ENCODE data around the gene SLC30A1. TPM values are rescaled to one million over a fixed set of nuclear protein-coding genes. Genes with fewer than 3 reads are reported as not detected.

The SLC30A1 gene
- total and polyA plus RNA-seq, 2 of the 8 experiments (the other 6 are each of a cell fraction or from before 2014, with no cell fraction given), result 4.5 to 14.0 TPM

- H4K8ac ChIP-seq (ENCODE audit: extremely low read depth, insufficient read depth, low read length), result no peak overlapping the region
- no peaks in the 10 kb centered on the region for H3K9me3 ChIP-seq (ENCODE audit: insufficient read depth in 2 of 2, low read depth in 1 of 2, low read length in 1 of 2)
- no peaks in the 10 kb centered on the region; a peak in 1 of 7 replicates for H3K27me3 ChIP-seq (replicated peaks in 1 of 4; ENCODE audit: control insufficient read depth in 3 of 4, extremely low read depth in 1 of 4, insufficient read depth in 3 of 4, low read length in 3 of 4)
- ChIA-PET POLR2A (ENCODE audit: partially characterized antibody) (no interaction called here), CTCF (ENCODE audit: partially characterized antibody) (interaction anchor here (1.1 to 4.3 kb wide), 5 partner anchors 9 to 126 kb away, joined by 3 to 16 read pairs (median 4); no protein-coding TSS in a partner anchor)
- no peak overlapping the region for H2BK15ac ChIP-seq (ENCODE audit: low read length)
- H4K20me1 ChIP-seq (replicated peaks in 1 of 2; ENCODE audit: control insufficient read depth in 1 of 2, insufficient read depth in 2 of 2, low read length in 2 of 2), result no peaks in the 10 kb centered on the region
- H3K9ac ChIP-seq (replicated peaks in 1 of 4; ENCODE audit: extremely low read depth in 1 of 4, low read depth in 3 of 4, low read length in 3 of 4), result no peak overlapping the region
- no peak for TF ChIP-seq BRCA1 (IDR thresholded peaks at IDR 0.05; ENCODE audit: low read depth, low read length)
- TF ChIP-seq, protein P1, sequence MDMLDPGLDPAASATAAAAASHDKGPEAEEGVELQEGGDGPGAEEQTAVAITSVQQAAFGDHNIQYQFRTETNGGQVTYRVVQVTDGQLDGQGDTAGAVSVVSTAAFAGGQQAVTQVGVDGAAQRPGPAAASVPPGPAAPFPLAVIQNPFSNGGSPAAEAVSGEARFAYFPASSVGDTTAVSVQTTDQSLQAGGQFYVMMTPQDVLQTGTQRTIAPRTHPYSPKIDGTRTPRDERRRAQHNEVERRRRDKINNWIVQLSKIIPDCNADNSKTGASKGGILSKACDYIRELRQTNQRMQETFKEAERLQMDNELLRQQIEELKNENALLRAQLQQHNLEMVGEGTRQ (IDR thresholded peaks at IDR 0.05; ENCODE audit: low read length), result no peak
- TF ChIP-seq YY1 (IDR thresholded peaks at IDR 0.05; ENCODE audit: low read depth, low read length), result no peak
- TF ChIP-seq NRF1 (IDR thresholded peaks at IDR 0.05; ENCODE audit: low read depth, low read length), result no peak
- no peak for TF ChIP-seq CEBPB (IDR thresholded peaks at IDR 0.05; ENCODE audit: low read depth, low read length)
- no peak for TF ChIP-seq TAF7 (optimal IDR thresholded peaks at IDR 0.05; ENCODE audit: borderline replicate concordance, low read depth, low read length)
- no peak for TF ChIP-seq NANOG (IDR thresholded peaks at IDR 0.05; ENCODE audit: insufficient read depth, low read depth, low read length, poor library complexity, severe bottlenecking)
- no peak for TF ChIP-seq EGR1 (IDR thresholded peaks at IDR 0.05; ENCODE audit: borderline replicate concordance, low read depth, low read length)
- TF ChIP-seq TEAD4 (IDR thresholded peaks at IDR 0.05; ENCODE audit: low read depth, low read length), result no peak
- no peak for TF ChIP-seq POLR2AphosphoS5 (IDR thresholded peaks at IDR 0.05; ENCODE audit: low read depth, low read length)
- no peak for TF ChIP-seq CHD1 (IDR thresholded peaks at IDR 0.05; ENCODE audit: low read depth, low read length)
- no peak overlapping the region for H3K4ac ChIP-seq (replicated peaks; ENCODE audit: insufficient read length, low read depth, low read length)
- FAIRE-seq (no peak), DNase-seq (ENCODE audit: low read depth in 1 of 2, low spot score in 2 of 2) (no peak)
- no peak overlapping the region for H3K14ac ChIP-seq (ENCODE audit: insufficient read length)
- no peak overlapping the region for H2AFZ ChIP-seq (ENCODE audit: low read length)
- H2BK20ac ChIP-seq (ENCODE audit: low read length), result no peak overlapping the region
- no peak overlapping the region for H3K23ac ChIP-seq (ENCODE audit: insufficient read length)
- no peaks in the 10 kb centered on the region for H3K36me3 ChIP-seq (ENCODE audit: control insufficient read depth in 2 of 4, insufficient read depth in 4 of 4, low read length in 3 of 4)
- H3K79me2 ChIP-seq (ENCODE audit: control insufficient read depth in 1 of 2, insufficient read depth in 2 of 2, low read length in 2 of 2), result no peaks in the 10 kb centered on the region
- H2BK5ac ChIP-seq (ENCODE audit: low read depth, low read length), result no peak overlapping the region
- H3K27ac ChIP-seq (ENCODE audit: low read depth, low read length), result no peak overlapping the region
- H2AK5ac ChIP-seq (ENCODE audit: low read depth, low read length), result no peak overlapping the region
- H2BK12ac ChIP-seq (ENCODE audit: low read depth, low read length), result no peak overlapping the region
- no peak overlapping the region for H4K5ac ChIP-seq (ENCODE audit: insufficient read length, low read depth, low read length)
- H3K79me1 ChIP-seq (ENCODE audit: low read depth, low read length), result no peaks in the 10 kb centered on the region
- H2BK120ac ChIP-seq (replicated peaks; ENCODE audit: low read depth, low read length), result no peak overlapping the region
- H3K23me2 ChIP-seq (ENCODE audit: low read depth, low read length), result no peaks in the 10 kb centered on the region
- no peak overlapping the region for H4K91ac ChIP-seq (replicated peaks; ENCODE audit: insufficient read length, low read length)
- 87% methylated on average over 9 of the region's 9 CpGs; no CpG with 5 or more reads in 1 of the 2 experiments for WGBS, 2 experiments (ENCODE audit: extremely low coverage in 1 of 2, insufficient coverage in 1 of 2, insufficient read length in 1 of 2, insufficient replicate concordance in 2 of 2, low coverage in 1 of 2, low lambda C conversion rate in 2 of 2, missing lambda C conversion rate in 1 of 2)
- H3K56ac ChIP-seq (replicated peaks; ENCODE audit: insufficient read length, low read depth, low read length), result no peak overlapping the region
- H3K18ac ChIP-seq (ENCODE audit: extremely low read depth, low read length), result no peak overlapping the region
- H3K4me1 ChIP-seq (replicated peaks in 1 of 4; ENCODE audit: control insufficient read depth in 3 of 4, insufficient read depth in 4 of 4, low read length in 3 of 4), result no peaks in the 10 kb centered on the region; a peak in 1 of 7 replicates
- no peak overlapping the region for H3K4me3 ChIP-seq (ENCODE audit: extremely low read depth in 1 of 4, insufficient read depth in 2 of 4, low read depth in 3 of 4, low read length in 4 of 4)
- no peak overlapping the region for H3K4me2 ChIP-seq (ENCODE audit: insufficient read depth in 1 of 2, low read depth in 2 of 2, low read length in 2 of 2)
Measured at GRCh38 chr1:211529453-211529852, 49.5 kb downstream of the SLC30A1 start.
